ENCODE measurements around the gene POU3F3.

Gene POU3F3

DNA sequence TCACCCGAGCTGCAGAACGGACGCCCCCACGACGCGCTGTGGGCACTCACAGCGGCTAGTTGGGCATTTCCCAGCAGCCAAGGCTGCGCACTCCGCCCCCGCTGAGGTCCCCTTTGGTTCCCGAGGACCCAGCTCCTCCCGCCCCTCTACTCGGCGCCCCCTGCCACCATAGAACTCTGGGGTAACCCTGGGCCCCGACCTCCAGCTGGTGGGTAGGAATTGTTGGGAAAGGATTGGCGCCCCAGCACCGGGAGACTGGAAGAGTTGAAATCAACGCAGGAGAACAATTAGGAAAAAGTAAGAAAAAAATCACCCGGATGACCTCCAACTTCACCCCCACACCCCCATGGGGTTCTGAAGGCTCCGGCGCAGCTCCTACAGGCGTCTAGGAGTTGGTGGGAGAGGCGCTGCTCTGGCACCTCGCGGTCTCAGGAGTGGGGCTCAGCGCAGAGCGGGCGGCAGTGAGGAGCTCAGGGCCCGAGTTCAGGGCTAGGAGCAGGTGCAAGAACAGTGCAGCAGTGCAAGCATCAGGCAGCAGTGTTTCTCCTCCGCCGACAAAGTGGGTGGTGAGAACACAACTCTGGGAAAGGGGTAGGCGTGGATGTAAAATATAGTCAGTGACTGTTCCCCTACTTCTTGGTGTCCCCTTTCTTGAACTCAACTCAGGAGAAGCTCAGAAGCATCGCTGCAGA, 14.0 kb downstream of the POU3F3 start:
- Histone ChIP-seq H3K4me3 (replicated peaks; ENCODE audit: low read depth, low read length) (no peak overlapping the region), H3K36me3 (ENCODE audit: control insufficient read depth, insufficient read depth, low read length) (no peaks in the 10 kb centered on the region), H3K27me3 (replicated peaks; ENCODE audit: control insufficient read depth, insufficient read depth, low read length) (peaks cover 7% of the 10 kb centered on the region)
- DNase-seq (ENCODE audit: extremely low read depth, insufficient read length), result no peak
- TF ChIP-seq CTCF (IDR thresholded peaks at IDR 0.05; ENCODE audit: insufficient read depth, low read length, poor library complexity, severe bottlenecking), result no peak

DNA sequence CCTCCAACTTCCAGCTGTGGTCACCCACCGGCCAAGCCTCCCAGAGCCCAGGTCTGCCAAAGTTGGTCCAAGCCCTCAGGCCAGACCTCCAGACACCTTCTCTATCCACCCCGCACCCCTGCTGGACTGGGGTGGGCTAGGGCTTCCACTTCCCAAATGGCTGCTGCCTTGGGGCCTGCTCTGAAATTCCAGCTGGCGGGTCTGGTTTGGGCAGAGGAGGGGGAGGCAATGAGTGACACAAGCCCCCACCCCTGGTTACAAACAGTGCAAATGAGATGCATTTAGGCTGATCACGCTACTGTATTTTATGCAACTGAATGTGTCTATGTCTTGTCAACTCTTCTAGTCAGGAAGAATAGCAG, 14.6 kb downstream of the POU3F3 start:
- DNase-seq (ENCODE audit: extremely low read depth, insufficient read length), result no peak
- no peak for TF ChIP-seq CTCF (IDR thresholded peaks at IDR 0.05; ENCODE audit: insufficient read depth, low read length, poor library complexity, severe bottlenecking)
- peaks cover 7% of the 10 kb centered on the region for H3K27me3 ChIP-seq (replicated peaks; ENCODE audit: control insufficient read depth, insufficient read depth, low read length)
- no peaks in the 10 kb centered on the region for H3K36me3 ChIP-seq (ENCODE audit: control insufficient read depth, insufficient read depth, low read length)
- H3K4me3 ChIP-seq (replicated peaks; ENCODE audit: low read depth, low read length), result no peak overlapping the region

- H3K36me3 ChIP-seq (ENCODE audit: control insufficient read depth, insufficient read depth, low read length), result no peaks in the 10 kb centered on the region
- no peak overlapping the region for H3K4me3 ChIP-seq (replicated peaks; ENCODE audit: low read depth, low read length)
- DNase-seq (ENCODE audit: extremely low read depth, insufficient read length), result no peak
- no peak for TF ChIP-seq CTCF (IDR thresholded peaks at IDR 0.05; ENCODE audit: insufficient read depth, low read length, poor library complexity, severe bottlenecking)
- H3K27me3 ChIP-seq (replicated peaks; ENCODE audit: control insufficient read depth, insufficient read depth, low read length), result peaks cover 7% of the 10 kb centered on the region
These were observed 16.4 kb downstream of the POU3F3 start for GRCh38 chr2:104870100-104870975.

DNA sequence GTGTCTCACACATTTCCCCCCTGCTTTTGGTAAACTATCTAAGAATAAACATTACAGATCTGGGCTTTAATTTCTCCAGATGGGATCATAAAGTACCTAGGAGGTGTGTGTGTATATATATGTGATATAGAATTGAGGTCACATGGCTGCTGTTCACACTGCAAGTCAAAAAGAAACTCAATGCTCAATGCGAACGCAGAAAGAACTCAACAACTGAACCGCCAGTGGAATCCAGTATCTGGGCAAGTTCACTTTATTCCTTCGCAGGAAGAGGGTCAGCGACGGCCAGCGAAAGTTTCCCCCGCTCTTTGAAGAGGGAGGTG, 17.7 kb downstream of the POU3F3 start:
- Histone ChIP-seq H3K4me3 (replicated peaks; ENCODE audit: low read depth, low read length) (no peak overlapping the region), H3K27me3 (replicated peaks; ENCODE audit: control insufficient read depth, insufficient read depth, low read length) (peaks cover 7% of the 10 kb centered on the region), H3K36me3 (ENCODE audit: control insufficient read depth, insufficient read depth, low read length) (no peaks in the 10 kb centered on the region)
- no peak for DNase-seq (ENCODE audit: extremely low read depth, insufficient read length)
- no peak for TF ChIP-seq CTCF (IDR thresholded peaks at IDR 0.05; ENCODE audit: insufficient read depth, low read length, poor library complexity, severe bottlenecking)

GRCh38 chr2:104871972-104872865, 18.3 kb downstream of the POU3F3 start:
- H3K36me3 ChIP-seq (ENCODE audit: control insufficient read depth, insufficient read depth, low read length), result no peaks in the 10 kb centered on the region
- no peak for TF ChIP-seq CTCF (IDR thresholded peaks at IDR 0.05; ENCODE audit: insufficient read depth, low read length, poor library complexity, severe bottlenecking)
- no peak for DNase-seq (ENCODE audit: extremely low read depth, insufficient read length)
- H3K4me3 ChIP-seq (replicated peaks; ENCODE audit: low read depth, low read length), result no peak overlapping the region
- H3K27me3 ChIP-seq (replicated peaks; ENCODE audit: control insufficient read depth, insufficient read depth, low read length), result peaks cover 7% of the 10 kb centered on the region

Data from GM06990 (cell line).